ENCODE data around the gene STRIP2.
A peak's percentile ranks its signal among the peaks of the same experiment; 100 is the strongest.
"Not testable (repeated sequence)": the region's sequence is repeated elsewhere in the genome, so short reads cannot be mapped to it uniquely, and the experiment has no call there.

Gene STRIP2

GRCh38 chr7:129433847-129434674, at the start of gene STRIP2:
STRIP2 (plus strand) TSS chr7:129434432; CDS start chr7:129434473, 41 bp downstream.
- DNase-seq, result peak; percentile 73 to 79

- no peak for DNase-seq
Measured at GRCh38 chr7:129385116-129385515, 49.1 kb upstream of the STRIP2 start.

DNA sequence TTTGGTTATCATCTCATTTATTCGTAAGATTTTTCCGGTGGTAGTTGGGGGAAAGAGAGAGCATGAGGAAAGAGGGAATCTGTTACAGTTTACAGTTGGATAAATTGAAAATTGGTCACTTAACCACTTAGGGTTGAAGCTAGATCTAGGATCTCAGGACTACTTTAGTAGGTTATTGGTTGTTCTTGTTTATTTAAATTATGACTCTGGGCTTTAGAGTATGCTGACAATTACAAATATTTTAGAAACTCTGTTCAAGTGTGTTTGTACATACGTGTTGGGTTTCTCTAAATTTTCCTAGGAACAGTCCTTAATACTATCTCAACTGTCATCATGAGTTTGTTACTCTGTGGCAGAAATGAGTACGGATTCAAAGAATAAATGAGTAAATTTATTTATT, 48.6 kb upstream of the STRIP2 start:
- DNase-seq, result no peak

DNA sequence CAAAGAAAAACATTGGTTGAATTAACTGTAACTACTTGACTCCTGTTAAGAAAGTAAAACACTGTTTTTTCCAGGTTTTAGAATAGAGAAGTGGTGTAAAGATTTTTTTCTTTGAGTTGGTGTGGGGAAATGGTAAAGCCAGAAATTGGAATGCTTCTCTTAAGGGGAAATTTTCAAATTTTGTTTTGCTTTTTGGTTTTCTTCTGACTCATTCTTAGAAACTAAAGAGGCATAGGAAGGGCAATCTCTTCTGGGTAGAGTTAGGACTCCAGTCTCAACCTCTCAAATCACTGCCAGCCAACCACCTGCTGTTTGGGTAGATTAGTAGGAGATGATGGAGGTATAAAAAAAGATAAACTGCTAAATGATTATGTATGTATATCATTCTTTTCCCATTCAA, 47.7 kb upstream of the STRIP2 start:
- DNase-seq, result no peak

DNA sequence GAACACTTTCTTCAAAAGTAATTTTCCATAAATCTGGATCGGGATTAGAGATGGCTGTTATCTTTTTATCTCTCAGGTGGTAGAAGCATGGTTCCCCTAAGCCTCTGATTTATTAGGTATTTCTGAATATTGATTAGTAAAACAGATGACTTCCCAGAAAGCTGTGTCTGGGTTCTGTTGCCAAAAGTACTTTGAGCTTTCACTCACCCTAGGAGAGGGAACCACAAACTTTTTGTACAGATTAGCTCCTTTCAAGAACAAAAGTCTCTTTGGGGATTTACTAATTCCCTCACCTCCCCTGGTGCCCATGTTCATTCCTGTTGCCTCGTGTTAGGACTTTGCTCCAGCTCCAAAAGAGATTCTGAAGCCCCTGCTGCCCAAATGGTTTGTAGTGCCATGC, 46.7 kb upstream of the STRIP2 start:
- no peak for DNase-seq

DNA sequence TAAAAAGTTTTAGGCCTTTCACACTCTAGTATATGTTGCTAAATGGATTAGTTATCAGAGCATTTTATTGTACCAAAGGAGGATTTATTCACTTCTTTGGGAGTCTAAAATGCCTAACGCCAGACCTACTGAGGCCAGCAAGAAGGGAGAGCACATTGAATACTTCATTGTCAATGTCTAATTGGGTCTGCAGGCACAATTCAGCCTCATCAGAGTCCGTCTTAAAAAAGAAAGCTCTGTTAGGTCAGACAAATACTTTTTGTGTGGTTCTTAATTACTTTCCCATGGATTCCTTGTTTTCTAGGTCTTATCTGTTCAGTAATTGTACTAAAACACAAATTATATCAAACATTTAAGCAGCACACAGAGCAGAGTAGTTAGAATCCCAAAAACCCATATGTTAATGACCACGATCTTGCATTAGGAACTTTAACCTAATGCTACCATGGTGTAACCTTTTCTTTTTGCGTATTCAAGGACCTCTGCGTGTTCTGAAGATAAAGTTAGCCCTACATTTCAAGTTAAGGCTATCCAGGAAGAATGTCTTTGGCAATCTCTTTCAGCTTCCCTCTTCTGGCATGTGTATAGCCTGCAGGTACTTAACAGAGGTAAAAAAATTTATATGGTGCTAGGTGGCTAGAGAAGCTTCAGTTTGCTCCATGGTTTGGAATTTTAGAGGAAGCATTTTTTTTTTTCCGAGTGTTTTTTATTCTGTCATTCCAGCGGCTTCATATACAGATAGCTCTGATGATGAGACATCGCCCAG, 45.7 kb upstream of the STRIP2 start:
- no peak for DNase-seq

DNA sequence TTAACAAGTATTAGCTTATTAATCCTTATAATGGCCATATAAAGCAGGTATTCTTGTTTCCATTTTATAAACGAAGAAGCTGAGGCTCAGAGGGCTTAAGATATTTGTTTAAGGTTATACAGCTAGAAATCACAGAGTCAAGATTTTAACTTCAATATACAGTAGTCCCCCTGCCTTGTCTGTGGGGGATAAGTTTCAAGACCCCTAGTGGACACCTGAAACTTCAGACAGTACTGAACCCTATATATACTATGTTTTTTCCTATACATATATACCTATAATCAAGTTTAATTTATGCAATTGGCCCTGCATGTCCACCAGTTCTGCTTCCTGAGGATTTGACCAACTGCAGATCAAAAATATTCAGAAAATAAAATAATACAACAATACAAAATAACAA, 44.4 kb upstream of the STRIP2 start:
- DNase-seq, result no peak

DNA sequence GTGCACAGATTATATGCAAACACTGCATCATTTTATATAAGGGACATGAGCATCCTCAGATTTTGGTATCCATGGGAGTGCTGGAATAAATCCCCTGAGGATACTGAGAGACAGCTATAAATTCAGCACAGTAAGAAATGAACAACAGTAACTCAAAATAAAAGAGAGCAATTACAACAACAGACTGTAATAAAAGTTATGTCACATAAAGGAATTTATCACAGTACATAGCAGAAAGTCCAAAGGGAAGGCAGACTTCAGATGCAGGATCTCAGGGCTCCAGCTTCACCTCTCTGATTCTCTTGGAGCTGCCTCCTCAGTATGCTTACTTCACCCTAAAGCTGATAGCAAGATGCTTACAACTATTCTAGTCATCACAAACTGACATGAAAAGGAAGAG, 43.9 kb upstream of the STRIP2 start:
- no peak for DNase-seq

DNA sequence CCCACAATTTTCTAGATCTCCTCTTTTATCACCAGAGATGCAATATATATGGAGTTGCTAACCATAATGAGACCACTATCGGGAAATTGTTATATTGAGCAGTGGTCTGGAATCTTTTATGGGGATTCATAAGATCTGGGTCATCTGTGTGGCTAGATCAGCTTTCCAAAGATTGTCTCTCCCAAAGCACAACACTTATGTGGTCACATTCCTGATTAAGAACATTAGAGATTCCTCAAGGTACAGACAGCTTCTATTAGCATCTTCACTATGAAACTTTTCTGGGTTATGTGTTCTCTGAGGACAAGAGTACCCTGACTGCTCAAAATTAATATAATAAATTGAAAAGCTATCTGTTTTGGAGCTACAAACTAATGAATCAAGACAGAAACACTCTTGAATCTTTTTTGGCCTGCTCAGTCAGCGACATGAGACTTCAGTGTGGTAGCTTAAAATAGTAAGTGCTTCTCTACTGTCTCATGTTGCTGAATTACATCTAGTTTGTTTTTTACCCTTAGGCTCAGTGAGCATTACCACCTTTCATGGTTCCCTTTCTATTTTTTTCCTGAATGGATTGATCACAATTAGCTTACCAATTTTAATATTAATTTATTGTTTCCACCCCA, 42.6 kb upstream of the STRIP2 start:
- DNase-seq, result no peak

DNA sequence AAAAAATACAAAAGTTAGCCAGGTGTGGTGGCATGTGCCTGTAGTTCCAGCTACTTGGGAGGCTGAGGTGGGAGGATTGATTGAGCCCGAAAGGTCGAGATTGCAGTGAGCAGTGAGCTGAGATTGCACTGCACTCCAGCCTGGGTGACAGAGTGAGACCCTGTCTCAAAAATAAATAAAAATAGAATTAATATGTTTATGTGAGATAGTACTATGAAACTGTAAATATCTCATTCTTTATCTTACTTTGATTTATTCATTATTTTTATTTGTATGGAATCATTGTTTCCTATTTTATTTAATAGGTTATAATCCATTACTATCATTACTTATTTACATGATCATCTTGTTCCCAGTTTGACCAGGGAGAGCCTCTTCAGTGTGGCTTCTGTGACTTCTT, 41.0 kb upstream of the STRIP2 start:
- no peak for DNase-seq

DNA sequence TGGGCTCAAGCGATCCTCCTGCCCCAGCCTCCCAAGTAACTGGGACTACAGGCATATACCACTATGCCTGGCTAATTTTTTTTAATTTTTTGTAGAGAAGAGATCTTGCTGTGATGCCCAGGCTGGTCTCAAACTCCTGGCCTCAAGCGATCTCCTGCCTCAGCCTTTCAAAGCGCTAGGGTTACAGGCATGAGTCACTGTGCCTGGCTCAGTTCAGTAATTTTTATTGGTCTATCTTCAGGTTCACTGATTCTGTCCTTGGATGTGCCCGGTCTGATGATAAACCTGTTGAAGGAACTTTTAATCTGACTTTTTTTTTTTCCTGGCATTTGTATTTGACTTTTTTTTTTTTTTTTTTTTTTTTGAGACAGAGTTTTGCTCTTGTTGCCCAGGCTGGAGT, 40.1 kb upstream of the STRIP2 start:
- no peak for DNase-seq

DNA sequence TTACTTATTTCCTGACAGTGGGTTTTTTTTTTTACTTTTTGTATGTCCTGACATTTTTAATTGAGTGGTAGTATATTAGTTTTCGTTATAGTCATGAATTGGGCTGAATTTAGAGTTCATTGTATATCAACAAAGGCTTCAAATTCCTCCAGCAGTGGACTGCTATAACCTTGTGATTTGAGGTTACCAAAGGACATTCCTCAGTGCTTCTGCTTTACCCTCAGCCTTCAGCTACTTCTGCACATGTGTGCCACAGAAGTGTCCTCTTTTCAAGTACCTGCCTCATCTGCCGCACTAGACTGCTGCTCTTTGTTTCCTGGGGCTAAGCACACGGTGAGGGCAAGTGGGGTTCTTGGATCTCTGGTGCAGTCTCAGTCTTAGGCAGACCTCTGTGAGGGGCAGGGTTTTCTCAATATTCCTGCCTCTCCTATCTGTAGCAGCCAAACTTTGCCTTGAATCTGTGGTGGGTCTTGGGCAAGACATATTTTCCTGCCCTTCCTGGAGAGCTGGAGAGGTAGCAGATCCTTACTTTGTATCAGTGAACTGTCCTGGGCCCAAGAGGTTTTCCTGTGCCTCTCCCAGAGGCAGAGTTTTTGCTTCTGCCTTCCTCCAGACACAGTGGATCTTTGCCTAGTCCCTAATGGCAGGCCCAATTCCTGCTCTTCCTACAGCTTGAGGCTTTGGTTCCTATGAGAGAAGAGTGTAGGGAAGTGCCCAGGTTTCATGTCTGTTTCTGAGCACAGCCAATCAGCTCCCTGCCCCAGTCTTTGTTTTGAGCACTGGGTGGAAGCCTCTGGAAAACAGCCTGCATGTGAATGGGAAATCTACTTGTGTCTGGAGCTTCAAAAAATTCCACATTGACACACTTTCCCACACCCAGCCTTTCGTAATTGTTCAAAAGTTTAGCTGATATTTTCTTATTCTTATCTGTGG, 39.0 kb upstream of the STRIP2 start:
- DNase-seq, result no peak

- DNase-seq, result no peak
Measured at GRCh38 chr7:129401228-129401966, 32.8 kb upstream of the STRIP2 start.

DNA sequence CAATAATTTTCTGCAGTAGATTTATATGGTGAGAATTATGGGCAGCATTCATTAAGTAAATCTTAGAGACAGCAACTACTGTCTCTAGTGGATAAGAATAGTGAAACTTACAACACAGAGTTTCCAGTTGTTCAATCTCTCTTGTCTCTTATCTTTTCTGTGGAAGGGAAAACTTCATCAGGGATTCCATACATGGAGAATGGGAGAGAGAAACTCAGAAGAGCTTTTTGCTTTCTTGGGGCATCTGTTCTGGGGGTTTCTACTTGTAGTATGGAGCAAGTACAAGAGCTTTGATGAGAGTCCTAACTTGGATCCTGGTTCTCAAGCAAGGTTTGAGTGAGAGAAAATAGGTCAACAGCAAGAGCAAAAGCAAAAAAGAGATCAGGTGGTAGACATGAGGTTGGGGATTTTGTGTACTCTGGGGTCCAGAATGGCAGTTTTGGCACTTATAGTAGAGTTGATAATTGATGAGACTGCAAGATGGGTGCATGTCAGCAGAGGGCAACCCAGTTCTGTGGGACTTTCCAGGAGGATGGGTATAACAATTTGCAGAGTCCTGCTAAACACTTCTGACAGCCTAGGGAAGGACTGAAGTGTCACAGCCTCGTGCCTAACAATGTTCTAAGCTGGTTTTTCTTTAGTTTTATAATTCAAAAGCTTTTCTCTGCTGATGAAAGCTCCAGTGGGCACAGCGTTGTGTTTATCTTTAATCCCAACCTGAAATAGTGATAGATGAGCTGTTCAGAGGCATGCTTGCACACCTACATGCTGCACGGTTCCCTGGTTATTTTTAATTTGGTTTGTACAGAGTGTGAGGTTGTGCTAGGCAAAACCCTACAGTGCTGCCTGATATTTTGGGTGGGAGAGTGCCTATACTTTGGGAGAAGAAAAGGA, 32.0 kb upstream of the STRIP2 start:
- no peak for DNase-seq

GRCh38 chr7:129405527-129405926, 28.7 kb upstream of the STRIP2 start:
- no peak for DNase-seq

DNA sequence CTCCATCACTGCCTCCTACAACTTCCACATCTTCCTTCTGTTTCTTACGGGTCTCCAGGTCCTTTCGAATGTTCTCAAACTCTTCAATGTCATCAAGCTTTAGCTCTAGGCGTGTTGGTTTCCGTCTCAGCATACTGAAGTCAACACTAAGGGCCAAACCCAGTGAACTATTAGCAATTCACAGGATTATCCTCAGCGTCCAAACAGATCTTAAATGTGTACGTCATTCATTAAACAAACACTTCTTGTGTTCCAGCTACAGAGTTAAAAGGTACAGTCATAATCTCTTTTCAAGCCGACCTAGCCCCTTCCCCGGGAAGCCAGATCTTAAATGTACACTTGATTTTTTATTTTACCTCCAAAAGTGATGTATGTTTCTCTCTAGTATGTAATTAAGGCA, 24.0 kb upstream of the STRIP2 start:
- not testable (repeated sequence) for DNase-seq

DNA sequence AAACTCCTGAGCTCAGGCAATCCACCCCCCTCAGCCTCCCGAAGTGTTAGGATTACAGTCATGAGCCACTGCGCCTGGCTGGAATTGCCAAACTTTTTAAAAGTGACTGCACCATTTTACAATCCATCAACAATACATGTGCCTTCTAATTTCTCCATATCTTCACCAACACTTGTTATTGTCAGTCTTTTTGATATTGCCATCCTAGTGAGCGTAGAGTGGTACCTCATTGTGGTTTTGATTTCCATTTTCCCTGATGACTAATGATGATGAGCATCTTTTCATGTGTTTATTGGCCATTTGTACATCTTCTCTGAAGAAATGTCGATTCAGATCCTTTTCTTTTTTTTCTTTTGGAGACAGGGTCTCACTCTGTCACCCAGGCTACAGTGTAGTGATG, 21.7 kb upstream of the STRIP2 start:
- DNase-seq, result no peak

- no peak for DNase-seq
Measured at GRCh38 chr7:129417073-129417472, 17.2 kb upstream of the STRIP2 start.

- DNase-seq, result no peak
Measured at GRCh38 chr7:129421717-129422250, 12.4 kb upstream of the STRIP2 start.

GRCh38 chr7:129422727-129423126, 11.5 kb upstream of the STRIP2 start:
- DNase-seq, result no peak

Data from cerebellar nuclear complex (tissue), 1 donor.